SK-N-SH treated with all-trans-retinoic acid at 6 μM for 48 hours (cell line): ENCODE measurements around the gene RSKR.
A peak's percentile ranks its signal among the peaks of the same experiment; 100 is the strongest.

Experiments used
- ATAC-seq: fragments of 200-7000 bp; cut with Tn5 transposase; 3 replicates; pipeline ENCODE4 v1.9.1; 2020; ENCODE audit warnings: mild to moderate bottlenecking, moderate library complexity
- ARNTL ChIP-seq: fragments of 450-650 bp; formaldehyde crosslinking; IDR thresholded peaks from 2 replicates; pipeline ENCODE4 v1.5.0; 2020; ENCODE audit warnings: low read depth, mild to moderate bottlenecking, moderate library complexity, borderline replicate concordance
- GLIS3 ChIP-seq: fragments of 250-450 bp; sonication (Bioruptor Pico); IDR thresholded peaks from 2 replicates; pipeline ENCODE4 v1.5.0; 2020; ENCODE audit warnings: mild to moderate bottlenecking, moderate library complexity
- ISL1 ChIP-seq: fragments of 250-450 bp; sonication (Bioruptor Pico); IDR thresholded peaks from 2 replicates; pipeline ENCODE4 v2.1.2; 2022; ENCODE audit warnings: mild to moderate bottlenecking, moderate library complexity
- OSR1 ChIP-seq: fragments of 250-450 bp; sonication (Bioruptor Pico); IDR thresholded peaks from 2 replicates; pipeline ENCODE4 v1.8.0; 2022; ENCODE audit warnings: moderate library complexity, mild to moderate bottlenecking, inconsistent platforms
- PPARA ChIP-seq: fragments of 250-450 bp; sonication (Bioruptor Pico); IDR thresholded peaks from 2 replicates; pipeline ENCODE4 v1.5.0; 2020; ENCODE audit warnings: mild to moderate bottlenecking, borderline replicate concordance
- TCF4 ChIP-seq: fragments of 250-450 bp; sonication (Bioruptor Pico); IDR thresholded peaks from 2 replicates; pipeline ENCODE4 v1.8.0; 2021; ENCODE audit warnings: mild to moderate bottlenecking, moderate library complexity, borderline replicate concordance
- ZC3H10 ChIP-seq: fragments of 250-450 bp; sonication (Bioruptor Pico); IDR thresholded peaks from 2 replicates; pipeline ENCODE4 v1.5.1; 2021; ENCODE audit warnings: mild to moderate bottlenecking, moderate library complexity
- ZFP3 ChIP-seq: fragments of 250-450 bp; sonication (Bioruptor Pico); IDR thresholded peaks from 2 replicates; pipeline ENCODE4 v1.5.0; 2020; ENCODE audit warnings: mild to moderate bottlenecking, moderate library complexity
- ZFP30 ChIP-seq: fragments of 450-650 bp; formaldehyde crosslinking; IDR thresholded peaks from 2 replicates; pipeline ENCODE4 v1.5.0; 2022; ENCODE audit warnings: mild to moderate bottlenecking, moderate library complexity
- ZNF8 ChIP-seq: fragments of 450-650 bp; formaldehyde crosslinking; IDR thresholded peaks from 2 replicates; pipeline ENCODE4 v1.5.0; 2020; ENCODE audit warnings: mild to moderate bottlenecking, moderate library complexity
- TF ChIP-seq, protein P1 (sequence below): fragments of 250-450 bp; sonication (Bioruptor Pico); IDR thresholded peaks from 2 replicates; pipeline ENCODE4 v1.8.0; 2021; ENCODE audit warnings: low read depth, mild to moderate bottlenecking, moderate library complexity, borderline replicate concordance
- TF ChIP-seq, protein P2 (sequence below): fragments of 250-450 bp; sonication (Bioruptor Pico); IDR thresholded peaks from 2 replicates; pipeline ENCODE4 v1.5.0; 2020; ENCODE audit warnings: mild to moderate bottlenecking, moderate library complexity
- TF ChIP-seq, protein P3 (sequence below): fragments of 250-450 bp; sonication (Bioruptor Pico); IDR thresholded peaks from 2 replicates; pipeline ENCODE4 v1.8.0; 2020; ENCODE audit warnings: mild to moderate bottlenecking, moderate library complexity, borderline replicate concordance
- TF ChIP-seq, protein P4 (sequence below): fragments of 250-450 bp; sonication (Bioruptor Pico); IDR thresholded peaks from 2 replicates; pipeline ENCODE4 v1.5.1; 2021; ENCODE audit warnings: mild to moderate bottlenecking, moderate library complexity
- TF ChIP-seq, protein P5 (sequence below): fragments of 250-450 bp; sonication (Bioruptor Pico); IDR thresholded peaks from 2 replicates; pipeline ENCODE4 v1.5.1; 2020; ENCODE audit warnings: low read depth, mild to moderate bottlenecking, moderate library complexity

RSKR gene

DNA sequence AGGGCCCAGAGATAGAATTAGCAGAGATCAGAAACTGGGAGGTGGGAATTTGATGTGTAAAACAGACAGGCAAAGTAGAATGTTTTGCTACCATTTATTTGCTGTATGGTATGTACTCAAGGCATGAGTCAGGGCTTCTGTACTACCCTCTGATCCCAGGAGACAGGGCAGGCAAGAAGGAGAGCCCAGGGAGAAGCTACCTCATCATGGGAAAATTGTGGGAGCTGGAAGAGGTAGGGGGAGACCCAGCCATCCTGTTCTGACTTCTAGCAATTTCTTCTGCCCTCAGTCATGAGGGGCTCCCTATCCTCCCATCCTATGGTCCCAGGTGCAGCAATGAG is 41.0 kb downstream of the RSKR start:
- no peak for ATAC-seq
- TF ChIP-seq ZNF8 (CRISPR knock-in tag) = no peak
- TF ChIP-seq, protein P1, sequence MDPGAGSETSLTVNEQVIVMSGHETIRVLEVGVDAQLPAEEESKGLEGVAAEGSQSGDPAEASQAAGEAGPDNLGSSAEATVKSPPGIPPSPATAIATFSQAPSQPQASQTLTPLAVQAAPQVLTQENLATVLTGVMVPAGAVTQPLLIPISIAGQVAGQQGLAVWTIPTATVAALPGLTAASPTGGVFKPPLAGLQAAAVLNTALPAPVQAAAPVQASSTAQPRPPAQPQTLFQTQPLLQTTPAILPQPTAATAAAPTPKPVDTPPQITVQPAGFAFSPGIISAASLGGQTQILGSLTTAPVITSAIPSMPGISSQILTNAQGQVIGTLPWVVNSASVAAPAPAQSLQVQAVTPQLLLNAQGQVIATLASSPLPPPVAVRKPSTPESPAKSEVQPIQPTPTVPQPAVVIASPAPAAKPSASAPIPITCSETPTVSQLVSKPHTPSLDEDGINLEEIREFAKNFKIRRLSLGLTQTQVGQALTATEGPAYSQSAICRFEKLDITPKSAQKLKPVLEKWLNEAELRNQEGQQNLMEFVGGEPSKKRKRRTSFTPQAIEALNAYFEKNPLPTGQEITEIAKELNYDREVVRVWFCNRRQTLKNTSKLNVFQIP (CRISPR knock-in tag) = no peak
- TF ChIP-seq ZFP30 (CRISPR knock-in tag) = no peak
- no peak for TF ChIP-seq ZFP3 (CRISPR knock-in tag)
- no peak for TF ChIP-seq PPARA (CRISPR knock-in tag)
- no peak for TF ChIP-seq GLIS3 (CRISPR knock-in tag)
- TF ChIP-seq, protein P2, sequence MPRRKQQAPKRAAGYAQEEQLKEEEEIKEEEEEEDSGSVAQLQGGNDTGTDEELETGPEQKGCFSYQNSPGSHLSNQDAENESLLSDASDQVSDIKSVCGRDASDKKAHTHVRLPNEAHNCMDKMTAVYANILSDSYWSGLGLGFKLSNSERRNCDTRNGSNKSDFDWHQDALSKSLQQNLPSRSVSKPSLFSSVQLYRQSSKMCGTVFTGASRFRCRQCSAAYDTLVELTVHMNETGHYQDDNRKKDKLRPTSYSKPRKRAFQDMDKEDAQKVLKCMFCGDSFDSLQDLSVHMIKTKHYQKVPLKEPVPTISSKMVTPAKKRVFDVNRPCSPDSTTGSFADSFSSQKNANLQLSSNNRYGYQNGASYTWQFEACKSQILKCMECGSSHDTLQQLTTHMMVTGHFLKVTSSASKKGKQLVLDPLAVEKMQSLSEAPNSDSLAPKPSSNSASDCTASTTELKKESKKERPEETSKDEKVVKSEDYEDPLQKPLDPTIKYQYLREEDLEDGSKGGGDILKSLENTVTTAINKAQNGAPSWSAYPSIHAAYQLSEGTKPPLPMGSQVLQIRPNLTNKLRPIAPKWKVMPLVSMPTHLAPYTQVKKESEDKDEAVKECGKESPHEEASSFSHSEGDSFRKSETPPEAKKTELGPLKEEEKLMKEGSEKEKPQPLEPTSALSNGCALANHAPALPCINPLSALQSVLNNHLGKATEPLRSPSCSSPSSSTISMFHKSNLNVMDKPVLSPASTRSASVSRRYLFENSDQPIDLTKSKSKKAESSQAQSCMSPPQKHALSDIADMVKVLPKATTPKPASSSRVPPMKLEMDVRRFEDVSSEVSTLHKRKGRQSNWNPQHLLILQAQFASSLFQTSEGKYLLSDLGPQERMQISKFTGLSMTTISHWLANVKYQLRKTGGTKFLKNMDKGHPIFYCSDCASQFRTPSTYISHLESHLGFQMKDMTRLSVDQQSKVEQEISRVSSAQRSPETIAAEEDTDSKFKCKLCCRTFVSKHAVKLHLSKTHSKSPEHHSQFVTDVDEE = no peak
- no peak for TF ChIP-seq TCF4
- TF ChIP-seq, protein P3, sequence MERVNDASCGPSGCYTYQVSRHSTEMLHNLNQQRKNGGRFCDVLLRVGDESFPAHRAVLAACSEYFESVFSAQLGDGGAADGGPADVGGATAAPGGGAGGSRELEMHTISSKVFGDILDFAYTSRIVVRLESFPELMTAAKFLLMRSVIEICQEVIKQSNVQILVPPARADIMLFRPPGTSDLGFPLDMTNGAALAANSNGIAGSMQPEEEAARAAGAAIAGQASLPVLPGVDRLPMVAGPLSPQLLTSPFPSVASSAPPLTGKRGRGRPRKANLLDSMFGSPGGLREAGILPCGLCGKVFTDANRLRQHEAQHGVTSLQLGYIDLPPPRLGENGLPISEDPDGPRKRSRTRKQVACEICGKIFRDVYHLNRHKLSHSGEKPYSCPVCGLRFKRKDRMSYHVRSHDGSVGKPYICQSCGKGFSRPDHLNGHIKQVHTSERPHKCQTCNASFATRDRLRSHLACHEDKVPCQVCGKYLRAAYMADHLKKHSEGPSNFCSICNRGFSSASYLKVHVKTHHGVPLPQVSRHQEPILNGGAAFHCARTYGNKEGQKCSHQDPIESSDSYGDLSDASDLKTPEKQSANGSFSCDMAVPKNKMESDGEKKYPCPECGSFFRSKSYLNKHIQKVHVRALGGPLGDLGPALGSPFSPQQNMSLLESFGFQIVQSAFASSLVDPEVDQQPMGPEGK (CRISPR knock-in tag) = no peak
- TF ChIP-seq, all 23 proteins: peak for 0

DNA sequence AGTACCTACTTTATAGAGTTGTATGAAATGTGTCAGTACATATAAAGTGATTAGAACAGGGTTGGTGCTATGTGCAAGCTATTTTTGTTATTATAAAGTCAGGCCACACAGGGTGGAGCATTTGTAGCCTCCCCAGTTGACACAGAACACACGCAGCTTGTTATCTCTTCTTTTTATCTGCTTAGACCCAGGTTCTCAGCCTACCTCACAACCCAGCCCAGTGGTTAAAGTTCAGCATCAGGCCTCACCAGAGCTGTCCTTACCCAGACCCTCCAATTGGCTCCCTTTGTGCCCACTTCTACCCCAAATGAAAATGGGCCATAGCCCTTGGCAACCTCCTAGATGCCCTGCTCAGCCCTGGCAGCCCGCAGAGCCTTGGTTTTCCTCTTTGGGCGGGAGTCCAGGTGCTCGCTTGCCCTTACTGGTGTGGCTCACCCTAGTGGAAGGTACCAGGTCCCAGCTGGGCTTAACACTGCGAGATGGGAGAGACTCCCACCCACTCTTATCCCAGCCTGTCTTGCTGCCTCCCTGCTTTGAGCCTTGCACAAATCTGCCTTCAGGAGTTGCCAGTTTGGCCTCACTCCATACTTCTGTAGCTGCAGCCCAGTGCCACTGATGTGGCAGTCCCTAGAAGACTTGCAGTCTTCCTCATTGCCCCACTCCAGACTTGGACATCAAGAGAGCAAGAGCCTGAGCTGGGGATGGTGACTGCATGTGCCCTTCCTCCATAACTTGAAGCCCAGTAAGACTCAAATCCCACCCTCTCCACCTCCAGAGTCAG is 41.5 kb downstream of the RSKR start:
- ATAC-seq = no peak
- no peak for TF ChIP-seq OSR1 (CRISPR knock-in tag)
- TF ChIP-seq, protein P4, sequence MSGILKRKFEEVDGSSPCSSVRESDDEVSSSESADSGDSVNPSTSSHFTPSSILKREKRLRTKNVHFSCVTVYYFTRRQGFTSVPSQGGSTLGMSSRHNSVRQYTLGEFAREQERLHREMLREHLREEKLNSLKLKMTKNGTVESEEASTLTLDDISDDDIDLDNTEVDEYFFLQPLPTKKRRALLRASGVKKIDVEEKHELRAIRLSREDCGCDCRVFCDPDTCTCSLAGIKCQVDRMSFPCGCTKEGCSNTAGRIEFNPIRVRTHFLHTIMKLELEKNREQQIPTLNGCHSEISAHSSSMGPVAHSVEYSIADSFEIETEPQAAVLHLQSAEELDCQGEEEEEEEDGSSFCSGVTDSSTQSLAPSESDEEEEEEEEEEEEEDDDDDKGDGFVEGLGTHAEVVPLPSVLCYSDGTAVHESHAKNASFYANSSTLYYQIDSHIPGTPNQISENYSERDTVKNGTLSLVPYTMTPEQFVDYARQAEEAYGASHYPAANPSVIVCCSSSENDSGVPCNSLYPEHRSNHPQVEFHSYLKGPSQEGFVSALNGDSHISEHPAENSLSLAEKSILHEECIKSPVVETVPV (CRISPR knock-in tag) = no peak
- no peak for TF ChIP-seq TCF4
- TF ChIP-seq, protein P3 (CRISPR knock-in tag) = no peak
- TF ChIP-seq ARNTL (CRISPR knock-in tag) = no peak
- TF ChIP-seq ZC3H10 (CRISPR knock-in tag) = no peak
- TF ChIP-seq, protein P2 = no peak

DNA sequence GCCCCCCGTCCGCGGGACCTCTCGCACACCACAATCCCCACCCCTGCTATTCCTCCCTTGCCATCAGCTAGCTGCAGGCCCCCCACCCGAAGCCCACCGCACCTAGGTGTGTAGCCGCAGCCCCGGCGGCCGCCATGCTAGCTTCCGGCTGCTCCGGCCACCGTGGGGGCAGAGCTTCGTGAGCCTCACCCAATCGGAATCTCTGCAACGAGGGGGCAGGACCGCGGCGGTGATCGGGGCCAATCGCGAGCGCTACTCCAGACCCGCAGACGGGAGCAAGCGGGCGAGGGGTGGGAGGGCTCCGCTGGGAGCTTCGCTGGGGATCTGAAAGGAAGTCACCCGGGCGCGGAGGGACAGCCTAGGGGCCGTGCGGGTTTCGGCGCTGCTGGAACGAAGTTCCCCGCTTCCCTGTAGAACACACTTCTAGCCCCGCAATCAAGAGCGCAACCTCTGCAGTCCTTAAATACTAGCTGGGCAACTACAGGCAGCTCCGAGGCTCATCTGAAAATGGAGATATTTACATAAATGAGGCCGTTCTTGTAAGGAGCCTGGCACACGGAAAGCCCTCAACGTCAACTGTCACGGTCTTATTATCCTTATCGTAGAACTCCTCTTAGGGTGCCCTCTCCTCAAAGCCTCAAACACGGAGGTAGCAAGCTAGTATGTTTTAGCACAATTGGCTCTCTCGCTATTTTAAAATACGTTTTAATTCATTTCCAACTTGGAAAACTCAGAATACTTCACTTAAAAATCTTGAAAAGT is 42.4 kb downstream of the RSKR start, which contains the start of gene PIGS:
Gene PIGS (minus strand): TSS at position 164 of the 762 bp plus-strand sequence. CDS start 28 bp downstream, at position 136.
- ATAC-seq = peak; percentile 99
- TF ChIP-seq, protein P5, sequence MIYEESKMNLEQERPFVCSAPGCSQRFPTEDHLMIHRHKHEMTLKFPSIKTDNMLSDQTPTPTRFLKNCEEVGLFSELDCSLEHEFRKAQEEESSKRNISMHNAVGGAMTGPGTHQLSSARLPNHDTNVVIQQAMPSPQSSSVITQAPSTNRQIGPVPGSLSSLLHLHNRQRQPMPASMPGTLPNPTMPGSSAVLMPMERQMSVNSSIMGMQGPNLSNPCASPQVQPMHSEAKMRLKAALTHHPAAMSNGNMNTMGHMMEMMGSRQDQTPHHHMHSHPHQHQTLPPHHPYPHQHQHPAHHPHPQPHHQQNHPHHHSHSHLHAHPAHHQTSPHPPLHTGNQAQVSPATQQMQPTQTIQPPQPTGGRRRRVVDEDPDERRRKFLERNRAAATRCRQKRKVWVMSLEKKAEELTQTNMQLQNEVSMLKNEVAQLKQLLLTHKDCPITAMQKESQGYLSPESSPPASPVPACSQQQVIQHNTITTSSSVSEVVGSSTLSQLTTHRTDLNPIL = no peak
- TF ChIP-seq ZFP3 (CRISPR knock-in tag) (no peak), GLIS3 (CRISPR knock-in tag) (no peak), ZNF8 (CRISPR knock-in tag) (no peak), ISL1 (no peak), ZFP30 (CRISPR knock-in tag) (no peak)
- TF ChIP-seq, protein P3 (CRISPR knock-in tag) = no peak
